Uterus (tissue), 2 donors: Measurements from ENCODE around the gene ARHGEF4.

Experiments used
- POLR2A ChIP-seq, 2 donors: fragments of 450-650 bp; IDR thresholded peaks; one replicate each; pipeline ENCODE4 v1.6.1; 2016; ENCODE audit warnings: antibody characterized with exemption in 2 of 2, mild to moderate bottlenecking in 1 of 2, moderate library complexity in 1 of 2
- TF ChIP-seq, protein P1 (sequence below), 4 experiments: fragments of 200-600 bp in 2 of 4; fragments of 450-650 bp in 2 of 4; sonication (generic) in 2 of 4; IDR thresholded peaks; one replicate each; pipeline ENCODE4 v1.5.1; 2016 to 2019; ENCODE audit warnings: antibody characterized with exemption in 4 of 4, mild to moderate bottlenecking in 2 of 4, moderate library complexity in 1 of 4

DNA sequence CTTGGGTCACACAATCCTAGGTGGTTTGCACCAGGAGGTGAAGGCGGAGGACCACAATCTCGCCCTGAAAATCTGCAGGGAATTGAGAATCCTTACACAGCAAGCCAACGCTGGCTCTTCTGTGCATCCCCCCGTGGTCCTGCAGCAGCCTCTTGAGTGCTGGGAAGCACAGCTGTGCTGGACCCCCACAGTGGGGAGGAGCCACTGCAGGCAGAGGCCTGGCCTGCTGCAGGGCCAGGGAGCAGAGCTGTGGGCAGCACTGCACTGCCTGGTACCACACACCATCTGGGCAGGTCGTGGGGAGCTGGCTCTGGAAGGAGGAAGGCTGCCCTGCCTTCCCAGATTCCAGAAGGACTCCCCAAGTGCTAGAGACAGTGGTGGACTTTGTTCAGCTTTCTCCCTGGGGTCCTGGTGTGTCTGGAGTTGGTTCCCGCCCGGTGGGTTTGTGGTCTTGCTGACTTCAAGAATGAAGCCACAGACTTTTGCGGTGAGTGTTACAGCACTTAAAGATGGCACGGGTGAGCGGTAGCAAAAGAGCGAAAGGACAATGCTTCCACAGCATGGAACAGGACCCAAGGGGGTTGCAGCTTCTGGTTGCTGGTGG, 150.3 kb downstream of the ARHGEF4 start:
- TF ChIP-seq POLR2A (IDR thresholded peaks at IDR 0.05) = no peak
- TF ChIP-seq, protein P1, sequence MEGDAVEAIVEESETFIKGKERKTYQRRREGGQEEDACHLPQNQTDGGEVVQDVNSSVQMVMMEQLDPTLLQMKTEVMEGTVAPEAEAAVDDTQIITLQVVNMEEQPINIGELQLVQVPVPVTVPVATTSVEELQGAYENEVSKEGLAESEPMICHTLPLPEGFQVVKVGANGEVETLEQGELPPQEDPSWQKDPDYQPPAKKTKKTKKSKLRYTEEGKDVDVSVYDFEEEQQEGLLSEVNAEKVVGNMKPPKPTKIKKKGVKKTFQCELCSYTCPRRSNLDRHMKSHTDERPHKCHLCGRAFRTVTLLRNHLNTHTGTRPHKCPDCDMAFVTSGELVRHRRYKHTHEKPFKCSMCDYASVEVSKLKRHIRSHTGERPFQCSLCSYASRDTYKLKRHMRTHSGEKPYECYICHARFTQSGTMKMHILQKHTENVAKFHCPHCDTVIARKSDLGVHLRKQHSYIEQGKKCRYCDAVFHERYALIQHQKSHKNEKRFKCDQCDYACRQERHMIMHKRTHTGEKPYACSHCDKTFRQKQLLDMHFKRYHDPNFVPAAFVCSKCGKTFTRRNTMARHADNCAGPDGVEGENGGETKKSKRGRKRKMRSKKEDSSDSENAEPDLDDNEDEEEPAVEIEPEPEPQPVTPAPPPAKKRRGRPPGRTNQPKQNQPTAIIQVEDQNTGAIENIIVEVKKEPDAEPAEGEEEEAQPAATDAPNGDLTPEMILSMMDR (IDR thresholded peaks at IDR 0.05) = no peak
